ENCODE data around the gene SBK1. TPM values are rescaled to one million over a fixed set of nuclear protein-coding genes. Genes with fewer than 3 reads are reported as not detected.

The SBK1 gene
- total RNA-seq, 4 donors from 2014 or later: 0.27 to 1.4 (median 0.32) TPM; not detected in 1

GRCh38 chr16:28310796-28311195 is 18.5 kb downstream of the SBK1 start:
- in situ Hi-C loops (cut with MboI; ENCODE audit: low pct_ligation_motif_present in 1 of 4, low pct_unique_long_range_greater_than_20kb in 1 of 4, low sequenced_read_pairs in 3 of 4) (no loop called here), intact Hi-C loops (cut with DNase I; ENCODE audit: low total_unique reads) (no loop called here)
- Histone ChIP-seq H3K4me1 (no peaks in the 10 kb centered on the region), H3K27ac (no peak overlapping the region), H3K36me3 (no peaks in the 10 kb centered on the region), H3K9me3 (no peaks in the 10 kb centered on the region), H3K27me3 (no peaks in the 10 kb centered on the region), H3K4me3 (no peak overlapping the region)
- TF ChIP-seq POLR2A (IDR thresholded peaks at IDR 0.05) (no peak), CTCF (IDR thresholded peaks at IDR 0.05) (no peak), POLR2AphosphoS5 (IDR thresholded peaks at IDR 0.05) (no peak)
- no peak for DNase-seq
- WGBS, 2 donors (ENCODE audit: low coverage in 1 of 2): 93 to 96% methylated on average over 11 of the region's 11 CpGs

GRCh38 chr16:28311413-28311812 is 19.1 kb downstream of the SBK1 start:
- intact Hi-C loops (cut with DNase I; ENCODE audit: low total_unique reads) (no loop called here), in situ Hi-C loops (cut with MboI; ENCODE audit: low pct_ligation_motif_present in 1 of 4, low pct_unique_long_range_greater_than_20kb in 1 of 4, low sequenced_read_pairs in 3 of 4) (no loop called here)
- no peak for DNase-seq
- TF ChIP-seq CTCF (IDR thresholded peaks at IDR 0.05) (no peak), EP300 (IDR thresholded peaks at IDR 0.05; ENCODE audit: low read depth) (no peak), POLR2AphosphoS5 (IDR thresholded peaks at IDR 0.05) (no peak)
- Histone ChIP-seq H3K4me3 (no peak overlapping the region), H3K4me1 (no peaks in the 10 kb centered on the region), H3K9me3 (no peaks in the 10 kb centered on the region), H3K27ac (no peak overlapping the region), H3K36me3 (no peaks in the 10 kb centered on the region), H3K27me3 (no peaks in the 10 kb centered on the region)
- 87 to 100% methylated on average over 3 to 4 of the region's 4 CpGs for WGBS, 2 donors (ENCODE audit: low coverage in 1 of 2)

GRCh38 chr16:28311913-28312312 is 19.6 kb downstream of the SBK1 start:
- 86% methylated on average over 14 of the region's 14 CpGs; no CpG with 5 or more reads in 1 of the 2 donors for WGBS, 2 donors (ENCODE audit: low coverage in 1 of 2)
- H3K4me3 ChIP-seq: no peak overlapping the region
- intact Hi-C loops (cut with DNase I; ENCODE audit: low total_unique reads): no loop called here
- no peaks in the 10 kb centered on the region for H3K4me1 ChIP-seq
- no peak for DNase-seq
- in situ Hi-C loops (cut with MboI; ENCODE audit: low pct_ligation_motif_present in 1 of 4, low pct_unique_long_range_greater_than_20kb in 1 of 4, low sequenced_read_pairs in 3 of 4): no loop called here
- no peak overlapping the region for H3K27ac ChIP-seq
- no peaks in the 10 kb centered on the region for H3K36me3 ChIP-seq
- H3K27me3 ChIP-seq: no peaks in the 10 kb centered on the region
- no peak for TF ChIP-seq EP300 (IDR thresholded peaks at IDR 0.05; ENCODE audit: low read depth)
- TF ChIP-seq POLR2A (IDR thresholded peaks at IDR 0.05): no peak
- TF ChIP-seq POLR2AphosphoS5 (IDR thresholded peaks at IDR 0.05): no peak
- no peak for TF ChIP-seq CTCF (IDR thresholded peaks at IDR 0.05)
- H3K9me3 ChIP-seq: no peaks in the 10 kb centered on the region

GRCh38 chr16:28312327-28312726 is 20.0 kb downstream of the SBK1 start:
- Histone ChIP-seq H3K9me3 (no peaks in the 10 kb centered on the region), H3K36me3 (no peaks in the 10 kb centered on the region), H3K27ac (no peak overlapping the region), H3K4me3 (no peak overlapping the region), H3K27me3 (no peaks in the 10 kb centered on the region), H3K4me1 (no peaks in the 10 kb centered on the region)
- intact Hi-C loops (cut with DNase I; ENCODE audit: low total_unique reads) (no loop called here), in situ Hi-C loops (cut with MboI; ENCODE audit: low pct_ligation_motif_present in 1 of 4, low pct_unique_long_range_greater_than_20kb in 1 of 4, low sequenced_read_pairs in 3 of 4) (no loop called here)
- DNase-seq: no peak
- TF ChIP-seq POLR2AphosphoS5 (IDR thresholded peaks at IDR 0.05) (no peak), CTCF (IDR thresholded peaks at IDR 0.05) (no peak), POLR2A (IDR thresholded peaks at IDR 0.05) (no peak), EP300 (IDR thresholded peaks at IDR 0.05; ENCODE audit: low read depth) (no peak)
- 80 to 87% methylated on average over 2 to 10 of the region's 10 CpGs for WGBS, 2 donors (ENCODE audit: low coverage in 1 of 2)

All from transverse colon (tissue), 4 donors.